GM10266 (cell line): ENCODE results near the gene PLCH2.

Experiments
- DNase-seq: peaks from one replicate; pipeline ENCODE4 v3.0.0; 2012; ENCODE audit errors: extremely low spot score
- TF ChIP-seq, protein P1 (sequence below): IDR thresholded peaks from 2 replicates; pipeline ENCODE4 v1.5.1; 2012; ENCODE audit warnings: mild to moderate bottlenecking, low read depth; ENCODE audit not compliant: control insufficient read depth, insufficient read depth; ENCODE audit errors: missing control alignments

The PLCH2 gene

DNA sequence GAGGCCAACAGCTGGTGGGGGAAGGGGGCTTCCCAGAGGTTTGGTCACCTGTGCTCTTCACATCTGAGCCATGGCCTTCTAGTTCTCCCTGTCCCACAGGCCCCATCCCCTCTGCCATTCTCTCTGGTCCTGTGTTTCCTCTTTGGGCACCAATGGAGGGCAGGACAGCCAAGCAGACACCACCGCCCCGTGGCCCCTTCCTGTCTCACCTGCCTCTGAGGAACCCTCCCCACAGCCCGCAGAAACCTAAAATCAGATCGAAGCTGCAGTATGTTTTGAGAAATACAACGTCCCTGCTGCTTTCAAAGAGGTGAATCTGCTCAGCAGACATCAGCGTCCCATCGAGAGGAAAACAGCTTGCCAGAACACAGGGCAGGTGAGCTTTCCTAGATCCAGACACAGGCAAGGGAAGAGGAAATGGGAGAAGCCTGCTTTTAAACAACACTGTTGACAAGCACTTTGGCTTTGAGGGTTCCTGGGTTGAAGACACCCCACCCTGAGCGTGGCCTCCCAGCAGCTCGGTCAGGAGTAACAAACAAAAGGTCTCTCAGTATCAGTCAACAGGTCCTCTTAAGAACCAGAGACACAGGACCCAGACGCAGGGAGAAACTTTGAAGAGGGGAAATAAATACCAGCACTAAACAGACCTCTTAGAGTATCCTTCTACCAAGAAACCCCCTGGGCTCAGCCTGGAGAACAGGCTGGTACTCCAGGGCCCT is 48.0 kb downstream of the PLCH2 start:
- no peak for DNase-seq
- TF ChIP-seq, protein P1, sequence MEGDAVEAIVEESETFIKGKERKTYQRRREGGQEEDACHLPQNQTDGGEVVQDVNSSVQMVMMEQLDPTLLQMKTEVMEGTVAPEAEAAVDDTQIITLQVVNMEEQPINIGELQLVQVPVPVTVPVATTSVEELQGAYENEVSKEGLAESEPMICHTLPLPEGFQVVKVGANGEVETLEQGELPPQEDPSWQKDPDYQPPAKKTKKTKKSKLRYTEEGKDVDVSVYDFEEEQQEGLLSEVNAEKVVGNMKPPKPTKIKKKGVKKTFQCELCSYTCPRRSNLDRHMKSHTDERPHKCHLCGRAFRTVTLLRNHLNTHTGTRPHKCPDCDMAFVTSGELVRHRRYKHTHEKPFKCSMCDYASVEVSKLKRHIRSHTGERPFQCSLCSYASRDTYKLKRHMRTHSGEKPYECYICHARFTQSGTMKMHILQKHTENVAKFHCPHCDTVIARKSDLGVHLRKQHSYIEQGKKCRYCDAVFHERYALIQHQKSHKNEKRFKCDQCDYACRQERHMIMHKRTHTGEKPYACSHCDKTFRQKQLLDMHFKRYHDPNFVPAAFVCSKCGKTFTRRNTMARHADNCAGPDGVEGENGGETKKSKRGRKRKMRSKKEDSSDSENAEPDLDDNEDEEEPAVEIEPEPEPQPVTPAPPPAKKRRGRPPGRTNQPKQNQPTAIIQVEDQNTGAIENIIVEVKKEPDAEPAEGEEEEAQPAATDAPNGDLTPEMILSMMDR = no peak

DNA sequence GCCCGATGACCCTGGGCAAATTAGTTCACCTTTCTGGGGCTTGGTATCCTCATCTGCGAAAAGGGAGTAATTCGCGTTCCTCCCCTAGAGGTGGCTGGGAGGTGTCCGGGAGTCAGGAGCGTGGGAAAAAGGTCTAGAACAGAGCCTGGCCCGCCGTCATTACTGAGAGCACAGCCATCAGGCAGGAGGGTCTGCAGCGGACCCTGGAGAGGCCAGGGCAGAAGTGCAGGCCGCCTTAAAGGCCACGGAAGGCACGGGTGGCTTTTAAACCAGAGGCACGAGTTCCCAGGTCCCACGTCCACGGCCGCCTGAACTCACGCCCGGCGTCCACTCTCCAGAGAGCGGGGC is 49.5 kb downstream of the PLCH2 start:
- TF ChIP-seq, protein P1 = no peak
- no peak for DNase-seq

DNA sequence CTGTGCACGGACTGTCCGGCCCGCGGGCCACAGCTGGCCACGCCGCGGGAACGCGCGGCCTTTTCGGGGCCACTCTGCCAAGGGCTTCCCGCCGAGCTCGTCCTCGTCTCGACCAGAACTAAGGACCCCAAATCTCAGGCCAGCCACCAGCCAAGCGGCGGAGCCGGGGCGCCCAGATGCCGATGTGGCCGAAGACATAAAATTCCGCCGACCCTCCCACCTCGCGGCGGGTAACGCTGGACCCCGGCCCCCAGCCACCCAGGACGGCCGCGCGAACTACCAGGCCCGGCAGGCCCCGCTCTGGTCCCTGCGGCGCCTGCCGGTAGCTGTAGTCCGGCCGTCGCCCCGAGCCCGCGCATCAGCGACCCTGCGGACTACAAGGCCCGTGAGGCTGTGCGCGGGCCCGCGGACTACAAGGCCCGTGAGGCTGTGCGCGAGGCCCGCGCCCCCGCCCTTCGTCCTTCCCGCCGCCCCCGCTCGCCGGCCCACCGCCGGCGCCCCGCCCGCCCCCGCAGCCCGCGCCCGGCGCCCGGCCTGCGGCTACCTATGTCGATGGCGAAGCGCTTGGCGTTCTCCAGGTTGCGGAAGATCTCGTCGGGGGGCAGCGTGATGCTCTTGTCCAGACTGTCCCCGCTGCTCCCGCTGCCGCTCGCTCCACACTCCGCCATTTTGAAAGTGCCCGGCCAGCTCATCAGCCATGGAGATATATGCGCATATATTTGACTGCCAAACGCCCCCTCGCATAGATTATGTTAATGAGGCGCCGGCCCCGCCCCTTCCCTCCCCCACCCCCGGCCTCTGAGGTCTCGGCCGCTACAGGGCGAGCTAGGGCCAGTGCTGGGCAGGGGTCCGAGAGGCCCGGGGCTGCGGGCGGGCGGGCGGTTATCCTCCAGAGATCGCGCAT is 50.1 kb downstream of the PLCH2 start, which contains the start of gene PANK4:
PANK4 (minus strand) TSS at position 677 of the 904 bp plus-strand sequence; CDS start at position 668, 9 bp downstream.
- TF ChIP-seq, protein P1 = no peak
- peak; percentile 96 for DNase-seq

DNA sequence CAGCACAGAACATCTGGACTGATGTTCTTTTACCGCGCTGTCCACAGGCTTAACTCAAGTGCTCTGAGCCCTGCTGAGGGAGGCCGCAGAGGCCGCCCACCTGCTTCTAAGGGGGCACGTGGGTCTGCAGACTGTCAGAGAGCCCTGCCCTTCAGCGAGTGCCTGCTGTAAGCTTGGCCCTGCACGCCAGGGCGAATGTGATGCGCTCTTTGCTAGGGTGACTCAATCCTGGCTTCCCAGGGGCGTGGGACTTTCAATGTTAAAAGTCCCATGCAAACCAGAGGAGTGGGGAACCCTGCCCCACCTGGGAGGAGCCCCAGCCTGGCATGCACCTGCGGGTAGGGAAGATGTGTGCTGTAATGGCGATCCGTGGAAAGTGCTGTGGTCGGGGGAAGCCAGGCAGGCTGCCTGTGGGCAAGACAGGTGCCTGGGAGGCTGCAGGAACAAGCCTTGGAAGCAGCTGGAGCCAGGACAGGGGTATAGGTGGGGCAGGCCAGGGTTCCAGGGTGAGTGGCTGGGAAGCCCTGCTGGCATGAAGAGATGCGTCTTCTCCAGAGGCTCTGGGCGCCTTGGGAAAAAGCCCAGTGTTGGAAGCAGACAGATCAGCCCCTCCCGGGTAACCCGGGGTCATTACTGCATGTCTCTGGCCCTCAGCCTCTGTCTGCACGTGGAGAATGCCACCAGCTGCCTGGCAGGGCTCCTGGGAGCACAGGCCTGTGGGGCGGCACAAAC is 50.9 kb downstream of the PLCH2 start:
- TF ChIP-seq, protein P1 = no peak
- peak; percentile 82 for DNase-seq

DNA sequence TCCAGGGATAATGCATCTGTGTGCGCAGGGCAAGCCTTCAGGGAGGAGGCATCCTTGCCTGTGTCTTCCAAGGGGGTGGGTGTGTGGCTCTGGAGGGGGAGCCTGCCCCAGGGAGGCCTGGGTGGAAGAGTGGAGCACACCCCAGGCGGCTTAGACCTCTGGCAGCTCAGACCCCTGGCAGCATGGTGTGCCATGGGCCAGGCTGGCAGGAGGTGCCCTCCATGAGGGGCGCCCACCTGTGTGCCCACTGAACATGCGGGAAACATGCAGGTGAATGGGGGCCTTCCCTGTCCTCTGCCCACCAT is 51.4 kb downstream of the PLCH2 start:
- TF ChIP-seq, protein P1 = no peak
- no peak for DNase-seq

DNA sequence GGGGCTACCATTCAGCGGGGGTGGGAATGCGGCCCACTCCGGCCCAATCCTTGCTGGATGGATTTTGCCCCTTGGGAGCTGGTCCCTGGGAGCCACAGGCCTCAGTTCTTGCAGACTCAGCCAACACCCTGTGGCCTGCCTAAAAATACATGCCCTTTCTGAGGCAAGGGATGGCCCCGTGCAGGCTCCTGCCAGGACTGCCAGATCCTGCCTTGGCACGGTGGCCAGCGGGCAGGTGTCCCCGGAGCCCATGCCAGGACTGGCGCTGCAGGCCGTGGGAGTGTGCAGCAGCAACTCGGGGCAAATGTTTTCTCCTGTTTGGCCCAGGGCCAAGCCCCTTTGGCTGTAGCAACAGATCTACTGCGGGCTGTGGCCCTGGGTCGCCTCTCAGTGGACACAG is 51.9 kb downstream of the PLCH2 start:
- TF ChIP-seq, protein P1 = no peak
- no peak for DNase-seq
